K562 (cell line): ENCODE data around the gene BRME1. TPM values are rescaled to one million over a fixed set of nuclear protein-coding genes. Genes with fewer than 3 reads are reported as not detected.

Experiments used
- ATAC-seq: fragments of 200-7000 bp; cut with Tn5 transposase; 3 replicates; pipeline ENCODE4 v1.9.1; 2020; ENCODE audit warnings: moderate library complexity
- BruUV-seq: library from RNA; stranded (reverse); fragments of 400-500 nt; replicated peaks from 2 replicates; lab custom pipeline; 2021; lab: Mats Ljungman, UMichigan
- CTCF ChIA-PET: fragments of 300-600 bp; formaldehyde crosslinking; extraction: SDS; loops from one replicate; lab custom pipeline; 2021; ENCODE audit warnings: low intra/inter-chr PET ratio; lab: Yijun Ruan, JAX
- POLR2A ChIA-PET: fragments of 300-600, 350-650 bp; sonication (Branson Sonifier 250); formaldehyde crosslinking; extraction: SDS; loops from one replicate; lab custom pipeline; 2021; ENCODE audit warnings: antibody characterized with exemption, inconsistent platforms; lab: Yijun Ruan, JAX
- DNase-seq, 4 experiments: peaks; one replicate each; pipeline versions ENCODE4 v3.0.0 to v3.0.0-alpha.2; 2011 to 2018; ENCODE audit warnings: low spot score in 3 of 4, mixed read lengths in 3 of 4; ENCODE audit errors: extremely low read depth in 1 of 4
- FAIRE-seq: peaks from 2 replicates; lab custom pipeline; 2011; peaks lifted over from hg19 to GRCh38; lab: Jason Lieb, UNC
- H2AFZ ChIP-seq: 2 replicates; pipeline ENCODE4 v1.6.0; 2011; ENCODE audit warnings: low read depth, low read length, control low read depth, inconsistent platforms
- H3K27ac ChIP-seq: fragments of 200-600 bp; 3 replicates; pipeline ENCODE4 v1.8.0; 2011; ENCODE audit warnings: low read depth, mild to moderate bottlenecking, control low read depth, inconsistent platforms, low read length, moderate library complexity, mixed read lengths; ENCODE audit errors: extremely low read depth
- H3K27me3 ChIP-seq, 2 experiments: fragments of 300-600 bp in 1 of 2; 2 replicates in 1 of 2; 3 replicates in 1 of 2; pipeline versions ENCODE4 v1.6.0 to v1.8.0; 2011; ENCODE audit warnings: inconsistent platforms in 2 of 2, low read length in 2 of 2, mild to moderate bottlenecking in 1 of 2, mixed read lengths in 1 of 2, moderate library complexity in 1 of 2; ENCODE audit not compliant: control insufficient read depth in 2 of 2, insufficient read depth in 2 of 2
- H3K36me3 ChIP-seq: fragments of 300-600 bp; 3 replicates; pipeline ENCODE4 v1.8.0; 2011; ENCODE audit warnings: mild to moderate bottlenecking, low read length, inconsistent platforms; ENCODE audit not compliant: control insufficient read depth, insufficient read depth
- H3K4me1 ChIP-seq, 2 experiments: fragments of 200-600 bp in 1 of 2; replicated peaks in 1 of 2; 2 replicates in 1 of 2; 3 replicates in 1 of 2; pipeline versions ENCODE4 v1.5.1 to v1.8.0; 2011; ENCODE audit warnings: inconsistent platforms in 2 of 2, low read length in 2 of 2, mild to moderate bottlenecking in 1 of 2, mixed read lengths in 1 of 2, moderate library complexity in 1 of 2; ENCODE audit not compliant: control insufficient read depth in 2 of 2, insufficient read depth in 2 of 2
- H3K4me2 ChIP-seq: 2 replicates; pipeline ENCODE4 v1.6.1; 2011; ENCODE audit warnings: low read length, control low read depth, inconsistent platforms, mixed read lengths; ENCODE audit not compliant: insufficient read depth
- H3K4me3 ChIP-seq: fragments of 200-600 bp; sonication (generic), shearing (Covaris generic); 2 replicates; pipeline ENCODE4 v1.5.1; 2016; ENCODE audit warnings: control low read depth, inconsistent platforms
- H3K79me2 ChIP-seq: fragments of 200-600 bp; 3 replicates; pipeline ENCODE4 v1.8.0; 2011; ENCODE audit warnings: low read length, inconsistent platforms; ENCODE audit not compliant: control insufficient read depth, insufficient read depth
- H3K9ac ChIP-seq, 2 experiments: 2 replicates each; pipeline versions ENCODE4 v1.6.0 to v1.6.1; 2011; ENCODE audit warnings: low read depth in 2 of 2, low read length in 2 of 2, control low read depth in 1 of 2, inconsistent platforms in 1 of 2, mild to moderate bottlenecking in 1 of 2, mixed read lengths in 1 of 2; ENCODE audit not compliant: insufficient read depth in 1 of 2
- H3K9me1 ChIP-seq: one replicate; pipeline ENCODE4 v1.6.0; 2011; ENCODE audit warnings: inconsistent platforms, mild to moderate bottlenecking, low read length, moderate library complexity; ENCODE audit not compliant: control insufficient read depth, insufficient read depth
- H3K9me3 ChIP-seq: replicated peaks from 2 replicates; pipeline ENCODE4 v1.5.1; 2011; ENCODE audit warnings: low read depth, low read length, inconsistent platforms; ENCODE audit not compliant: control insufficient read depth, insufficient read depth
- H4K20me1 ChIP-seq: replicated peaks from 2 replicates; pipeline ENCODE4 v1.6.1; 2011; ENCODE audit warnings: low read length, inconsistent platforms, mixed read lengths; ENCODE audit not compliant: control insufficient read depth, insufficient read depth
- BRCA1 ChIP-seq, 2 experiments: fragments of 450-650 bp in 1 of 2; sonication (generic) in 1 of 2; formaldehyde crosslinking in 1 of 2; IDR thresholded peaks; 2 replicates each; pipeline versions ENCODE4 v1.5.0 to v1.6.1; 2017 to 2020; ENCODE audit warnings: mild to moderate bottlenecking in 1 of 2, missing genetic modification reagents in 1 of 2
- EP300 ChIP-seq: IDR thresholded peaks from 2 replicates; pipeline ENCODE4 v1.6.1; 2012; ENCODE audit warnings: low read length, improper control_type of control experiment
- RUNX1 ChIP-seq: sonication (generic); IDR thresholded peaks from 2 replicates; pipeline ENCODE4 v1.6.1; 2016; ENCODE audit warnings: antibody characterized with exemption, low read depth
- SUPT5H ChIP-seq: fragments of 450-650 bp; IDR thresholded peaks from 2 replicates; pipeline ENCODE4 v1.6.1; 2016
- ZNF511 ChIP-seq: sonication (generic); formaldehyde crosslinking; IDR thresholded peaks from 2 replicates; pipeline ENCODE4 v1.8.0; 2022; ENCODE audit warnings: mild to moderate bottlenecking, missing genetic modification reagents
- WGBS: fragments of 100-300 bp; shearing (Covaris generic); methylation state at CpG from one replicate; pipeline ENCODE4 v1.1.6; 2016; ENCODE audit warnings: low coverage, mixed read lengths; ENCODE audit not compliant: insufficient coverage; ENCODE audit errors: missing lambda C conversion rate; 5-methylcytosine and 5-hydroxymethylcytosine counted together
- in situ Hi-C: fragments of 300-500 bp; cut with MboI; formaldehyde crosslinking; loops from 4 replicates; pipeline ENCODE4 v1.15.0; 2018; ENCODE audit warnings: inconsistent platforms, mixed read lengths
- intact Hi-C: fragments of 100-400 bp; cut with micrococcal nuclease; formaldehyde crosslinking; loops from 2 replicates; pipeline ENCODE4 v1.14.2; 2022
- polyA plus RNA-seq, 8 experiments: library from polyadenylated mRNA; depleted of rRNA in 4 of 8; stranded (reverse) in 5 of 8; unstranded in 3 of 8; fragments of >200 nt; fragmentation: Nextera tagmentation in 2 of 8; fragmentation: Illumina TruSeq in 1 of 8; extraction: Ambion mirVana in 2 of 8; extraction: Trizol in 1 of 8; gene quantifications; 2 replicates each; pipeline versions ENCODE4 v1.2.1 to v1.2.3, GENCODE V29; 2011 to 2014; ENCODE audit warnings: inconsistent platforms in 1 of 8, missing spikeins in 1 of 8
- total RNA-seq, 7 experiments: library from RNA; depleted of rRNA in 6 of 7; stranded (reverse); fragments of >200 nt in 6 of 7; fragmentation: Illumina TruSeq in 2 of 7; extraction: Trizol in 2 of 7; gene quantifications; 2 replicates each; pipeline versions ENCODE4 v1.2.1 to v1.2.3, GENCODE V29; 2011 to 2021; ENCODE audit warnings: low replicate concordance in 1 of 7

Gene BRME1
- total and polyA plus RNA-seq, 9 of the 15 experiments (the other 6 are each of a cell fraction or from before 2014, with no cell fraction given), result 0.75 to 6.1 (median 3.6) TPM

- H3K79me2 ChIP-seq, result peaks cover 34% of the 10 kb centered on the region
- H3K4me1 ChIP-seq, result peaks cover 16 to 62% of the 10 kb centered on the region in 2 experiments
- H4K20me1 ChIP-seq, result no peaks in the 10 kb centered on the region
- intact Hi-C loops (no loop called here), in situ Hi-C loops (no loop called here)
- BruUV-seq, result no TSS peak
- 0 out of 2 replicates have a peak, but pooled peaks have one; percentile 41 for TF ChIP-seq RUNX1
- TF ChIP-seq EP300, result no peak
- 0 out of 2 replicates have a peak, but pooled peaks have one; percentile 7 for TF ChIP-seq SUPT5H
- TF ChIP-seq ZNF511 (CRISPR knock-in tag), result 0 out of 2 replicates have a peak, but pooled peaks have one; percentile 45
- TF ChIP-seq BRCA1 (IDR thresholded peaks at IDR 0.05), result no peak
- TF ChIP-seq BRCA1 (CRISPR knock-in tag; IDR thresholded peaks at IDR 0.05), result 0 out of 2 replicates have a peak, but pooled peaks have one; percentile 12
- no peak overlapping the region for H3K4me3 ChIP-seq
- FAIRE-seq (no peak), DNase-seq (no peak), ATAC-seq (no peak)
- no peaks in the 10 kb centered on the region for H3K27me3 ChIP-seq
- peak overlapping the region in 1 of 2 experiments; percentile 82; a peak in 1 of 4 replicates for H3K9ac ChIP-seq
- no peaks in the 10 kb centered on the region for H3K9me3 ChIP-seq
- no peak overlapping the region for H3K27ac ChIP-seq
- H3K9me1 ChIP-seq, result no peaks in the 10 kb centered on the region
- CTCF ChIA-PET, result no interaction called here
- no peak overlapping the region for H2AFZ ChIP-seq
- POLR2A ChIA-PET, result interaction anchor here (0.6 to 1.3 kb wide), 3 partner anchors 12 to 87 kb away, joined by 3 to 9 read pairs (median 3); no protein-coding TSS in a partner anchor
- 74% methylated on average over 14 of the region's 14 CpGs for WGBS
- peak overlapping the region; percentile 84 for H3K4me2 ChIP-seq
- H3K36me3 ChIP-seq, result peaks cover 33% of the 10 kb centered on the region; the same call in 2 of the 3 replicates
Observed at GRCh38 chr19:13834244-13835069, 71.5 kb downstream of the BRME1 start.
